WI38 (cell line): ENCODE results near the gene PCDH1.
"Not testable (repeated sequence)": the region's sequence is repeated elsewhere in the genome, so short reads cannot be mapped to it uniquely, and the experiment has no call there.

Experiments
- H3K4me3 ChIP-seq: 2 replicates; pipeline ENCODE4 v1.5.1; 2011; ENCODE audit warnings: low read depth, mild to moderate bottlenecking, control low read depth, low read length
- CTCF ChIP-seq: IDR thresholded peaks from 2 replicates; pipeline ENCODE4 v1.5.1; 2012; ENCODE audit warnings: low read depth, mild to moderate bottlenecking, control low read depth, low read length

PCDH1 gene

GRCh38 chr5:141825791-141826560 is 52.2 kb downstream of the PCDH1 start:
- TF ChIP-seq CTCF: no peak
- H3K4me3 ChIP-seq: no peak overlapping the region

GRCh38 chr5:141825241-141825671 is 53.0 kb downstream of the PCDH1 start:
- TF ChIP-seq CTCF: no peak
- no peak overlapping the region for H3K4me3 ChIP-seq

- TF ChIP-seq CTCF: no peak
- H3K4me3 ChIP-seq: no peak overlapping the region
Observed at GRCh38 chr5:141824717-141825116, 53.5 kb downstream of the PCDH1 start.

GRCh38 chr5:141823056-141823455 is 55.2 kb downstream of the PCDH1 start:
- no peak for TF ChIP-seq CTCF
- no peak overlapping the region for H3K4me3 ChIP-seq

- no peak overlapping the region for H3K4me3 ChIP-seq
- TF ChIP-seq CTCF: no peak
Observed at GRCh38 chr5:141822144-141822543, 56.1 kb downstream of the PCDH1 start.

GRCh38 chr5:141821430-141821925 is 56.7 kb downstream of the PCDH1 start:
- no peak overlapping the region for H3K4me3 ChIP-seq
- no peak for TF ChIP-seq CTCF

- H3K4me3 ChIP-seq: not testable (repeated sequence)
Observed at GRCh38 chr5:141820686-141821085, 57.5 kb downstream of the PCDH1 start.

- TF ChIP-seq CTCF: no peak
Observed at GRCh38 chr5:141817631-141818030, 60.6 kb downstream of the PCDH1 start.

More at GRCh38 chr5:141817631-141818030, 60.6 kb downstream of the PCDH1 start:
- no peak overlapping the region for H3K4me3 ChIP-seq
